ENCODE measurements around the gene TRPM6. TPM values are rescaled to one million over a fixed set of nuclear protein-coding genes. Genes with fewer than 3 reads are reported as not detected.

TRPM6 gene
- total and polyA plus RNA-seq, 4 experiments from 2014 or later, result not detected

- H3K9me3 ChIP-seq (ENCODE audit: control insufficient read depth in 1 of 2, low read length in 2 of 2), result no peaks in the 10 kb centered on the region
- H3K4me3 Mint-ChIP-seq, result no peak overlapping the region
- no peaks in the 10 kb centered on the region for H3K4me1 Mint-ChIP-seq
- CTCF ChIA-PET (ENCODE audit: partially characterized antibody), result no interaction called here
- H3K4me3 ChIP-seq (ENCODE audit: low read length in 2 of 2), result no peak overlapping the region
- no peaks in the 10 kb centered on the region for H3K36me3 Mint-ChIP-seq
- no peaks in the 10 kb centered on the region for H3K27me3 ChIP-seq (ENCODE audit: insufficient read depth, low read length)
- no peak overlapping the region for H3K27ac Mint-ChIP-seq
- peaks cover 5 to 12% of the 10 kb centered on the region in 2 donors for H3K27me3 Mint-ChIP-seq
- no peaks in the 10 kb centered on the region for H3K9me3 Mint-ChIP-seq
- no peaks in the 10 kb centered on the region for H3K4me1 ChIP-seq (ENCODE audit: insufficient read depth, low read length)
- DNase-seq, result no peak
- H3K27ac ChIP-seq (ENCODE audit: low read depth, low read length), result no peak overlapping the region
- POLR2A ChIA-PET (ENCODE audit: partially characterized antibody), result no interaction called here
- intact Hi-C loops (cut with micrococcal nuclease), result no loop called here
- H3K36me3 ChIP-seq (ENCODE audit: insufficient read depth, low read length), result no peaks in the 10 kb centered on the region
These were observed 122.2 kb downstream of the TRPM6 start for GRCh38 chr9:74765481-74765971.

GRCh38 chr9:74762950-74763349 lies 124.8 kb downstream of the TRPM6 start:
- POLR2A ChIA-PET (ENCODE audit: partially characterized antibody), result no interaction called here
- Mint-ChIP-seq H3K27ac (peak overlapping the region in 1 of 7 donors; percentile 68), H3K27me3 (peaks cover 3% of the 10 kb centered on the region in 2 donors), H3K4me3 (no peak overlapping the region), H3K9me3 (no peaks in the 10 kb centered on the region), H3K36me3 (no peaks in the 10 kb centered on the region), H3K4me1 (no peaks in the 10 kb centered on the region)
- Histone ChIP-seq H3K9me3 (ENCODE audit: control insufficient read depth in 1 of 2, low read length in 2 of 2) (no peaks in the 10 kb centered on the region), H3K4me1 (ENCODE audit: insufficient read depth, low read length) (no peaks in the 10 kb centered on the region), H3K27me3 (ENCODE audit: insufficient read depth, low read length) (no peaks in the 10 kb centered on the region), H3K36me3 (ENCODE audit: insufficient read depth, low read length) (no peaks in the 10 kb centered on the region), H3K27ac (ENCODE audit: low read depth, low read length) (no peak overlapping the region), H3K4me3 (ENCODE audit: low read length in 2 of 2) (no peak overlapping the region)
- DNase-seq, result no peak
- intact Hi-C loops (cut with micrococcal nuclease), result no loop called here
- CTCF ChIA-PET (ENCODE audit: partially characterized antibody), result interaction anchor here (2.1 kb wide), 1 partner anchor 10 kb away, joined by 8 read pairs; no protein-coding TSS in a partner anchor

DNA sequence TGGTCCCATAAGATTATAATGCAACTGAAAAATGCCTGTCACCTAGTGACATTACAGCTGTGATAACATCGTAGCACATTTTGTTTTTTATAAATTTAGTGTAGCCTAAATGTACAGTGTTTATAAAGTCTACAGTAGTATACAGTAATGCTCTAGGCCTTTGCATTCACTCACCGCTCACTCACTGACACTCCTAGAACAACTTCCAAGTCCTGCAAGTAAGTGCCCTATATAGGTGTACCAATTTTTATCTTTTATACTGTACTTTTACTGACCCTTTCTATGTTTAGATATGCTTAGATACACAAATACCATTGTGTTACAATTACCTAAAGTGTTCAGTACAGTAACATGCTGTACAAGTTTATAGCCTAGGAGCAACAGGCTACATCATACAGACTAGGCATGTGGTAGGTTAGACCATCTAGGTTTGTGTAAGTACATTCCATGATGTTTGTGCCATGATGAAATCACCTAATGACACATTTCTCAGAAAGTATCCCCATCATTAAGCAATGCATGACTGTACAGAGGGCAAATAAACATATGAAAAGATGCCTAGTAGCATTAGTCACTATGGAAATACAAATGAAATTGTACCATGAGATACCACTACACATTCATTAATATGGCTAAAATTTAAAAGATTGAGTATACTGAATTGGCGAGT lies 127.6 kb downstream of the TRPM6 start:
- no peaks in the 10 kb centered on the region for H3K36me3 Mint-ChIP-seq
- POLR2A ChIA-PET (ENCODE audit: partially characterized antibody), result no interaction called here
- H3K4me3 Mint-ChIP-seq, result no peak overlapping the region
- no peaks in the 10 kb centered on the region for H3K9me3 ChIP-seq (ENCODE audit: control insufficient read depth in 1 of 2, low read length in 2 of 2)
- CTCF ChIA-PET (ENCODE audit: partially characterized antibody), result no interaction called here
- intact Hi-C loops (cut with micrococcal nuclease), result no loop called here
- H3K27ac Mint-ChIP-seq, result no peak overlapping the region
- no peak overlapping the region for H3K4me3 ChIP-seq (ENCODE audit: low read length in 2 of 2)
- DNase-seq, result no peak
- peaks cover 3 to 4% of the 10 kb centered on the region in 2 donors for H3K27me3 Mint-ChIP-seq
- no peaks in the 10 kb centered on the region for H3K4me1 ChIP-seq (ENCODE audit: insufficient read depth, low read length)
- no peaks in the 10 kb centered on the region for H3K9me3 Mint-ChIP-seq
- H3K4me1 Mint-ChIP-seq, result no peaks in the 10 kb centered on the region
- H3K27me3 ChIP-seq (ENCODE audit: insufficient read depth, low read length), result no peaks in the 10 kb centered on the region
- no peak overlapping the region for H3K27ac ChIP-seq (ENCODE audit: low read depth, low read length)
- no peaks in the 10 kb centered on the region for H3K36me3 ChIP-seq (ENCODE audit: insufficient read depth, low read length)

GRCh38 chr9:74755999-74756398 lies 131.7 kb downstream of the TRPM6 start:
- H3K36me3 Mint-ChIP-seq, result no peaks in the 10 kb centered on the region
- no peak overlapping the region for H3K27ac Mint-ChIP-seq
- H3K4me1 Mint-ChIP-seq, result no peaks in the 10 kb centered on the region
- Histone ChIP-seq H3K4me1 (ENCODE audit: insufficient read depth, low read length) (no peaks in the 10 kb centered on the region), H3K4me3 (ENCODE audit: low read length in 2 of 2) (no peak overlapping the region), H3K9me3 (ENCODE audit: control insufficient read depth in 1 of 2, low read length in 2 of 2) (no peaks in the 10 kb centered on the region), H3K36me3 (ENCODE audit: insufficient read depth, low read length) (no peaks in the 10 kb centered on the region), H3K27ac (ENCODE audit: low read depth, low read length) (no peak overlapping the region), H3K27me3 (ENCODE audit: insufficient read depth, low read length) (no peaks in the 10 kb centered on the region)
- no peaks in the 10 kb centered on the region for H3K9me3 Mint-ChIP-seq
- DNase-seq, result no peak
- intact Hi-C loops (cut with micrococcal nuclease), result no loop called here
- CTCF ChIA-PET (ENCODE audit: partially characterized antibody), result interaction anchor here (2.4 kb wide), 1 partner anchor 19 kb away, joined by 13 read pairs; no protein-coding TSS in a partner anchor
- no peak overlapping the region for H3K4me3 Mint-ChIP-seq
- peaks cover 0 to 2% of the 10 kb centered on the region in 2 donors for H3K27me3 Mint-ChIP-seq
- POLR2A ChIA-PET (ENCODE audit: partially characterized antibody), result no interaction called here

GRCh38 chr9:74755355-74755754 lies 132.4 kb downstream of the TRPM6 start:
- Histone ChIP-seq H3K9me3 (ENCODE audit: control insufficient read depth in 1 of 2, low read length in 2 of 2) (no peaks in the 10 kb centered on the region), H3K36me3 (ENCODE audit: insufficient read depth, low read length) (no peaks in the 10 kb centered on the region), H3K4me3 (ENCODE audit: low read length in 2 of 2) (no peak overlapping the region), H3K27me3 (ENCODE audit: insufficient read depth, low read length) (no peaks in the 10 kb centered on the region), H3K27ac (ENCODE audit: low read depth, low read length) (no peak overlapping the region), H3K4me1 (ENCODE audit: insufficient read depth, low read length) (no peaks in the 10 kb centered on the region)
- H3K27ac Mint-ChIP-seq, result no peak overlapping the region
- CTCF ChIA-PET (ENCODE audit: partially characterized antibody), result no interaction called here
- POLR2A ChIA-PET (ENCODE audit: partially characterized antibody), result no interaction called here
- H3K36me3 Mint-ChIP-seq, result no peaks in the 10 kb centered on the region
- no peaks in the 10 kb centered on the region for H3K4me1 Mint-ChIP-seq
- no peak for DNase-seq
- no peaks in the 10 kb centered on the region for H3K9me3 Mint-ChIP-seq
- H3K4me3 Mint-ChIP-seq, result no peak overlapping the region
- H3K27me3 Mint-ChIP-seq, result peaks cover 0 to 2% of the 10 kb centered on the region in 2 donors
- intact Hi-C loops (cut with micrococcal nuclease), result no loop called here

GRCh38 chr9:74753650-74754049 lies 134.1 kb downstream of the TRPM6 start:
- H3K36me3 ChIP-seq (ENCODE audit: insufficient read depth, low read length), result no peaks in the 10 kb centered on the region
- Mint-ChIP-seq H3K4me3 (no peak overlapping the region), H3K36me3 (no peaks in the 10 kb centered on the region), H3K27me3 (peaks cover 0 to 2% of the 10 kb centered on the region in 2 donors), H3K9me3 (no peaks in the 10 kb centered on the region), H3K4me1 (no peaks in the 10 kb centered on the region), H3K27ac (no peak overlapping the region)
- DNase-seq, result no peak
- ChIA-PET POLR2A (ENCODE audit: partially characterized antibody) (no interaction called here), CTCF (ENCODE audit: partially characterized antibody) (interaction anchor here (0.7 to 1.3 kb wide), 3 partner anchors 11 to 1473 kb away, joined by 3 to 4 read pairs (median 3); no protein-coding TSS in a partner anchor)
- H3K4me1 ChIP-seq (ENCODE audit: insufficient read depth, low read length), result no peaks in the 10 kb centered on the region
- intact Hi-C loops (cut with micrococcal nuclease), result no loop called here
- H3K9me3 ChIP-seq (ENCODE audit: control insufficient read depth in 1 of 2, low read length in 2 of 2), result no peaks in the 10 kb centered on the region
- no peak overlapping the region for H3K4me3 ChIP-seq (ENCODE audit: low read length in 2 of 2)
- H3K27me3 ChIP-seq (ENCODE audit: insufficient read depth, low read length), result no peaks in the 10 kb centered on the region
- no peak overlapping the region for H3K27ac ChIP-seq (ENCODE audit: low read depth, low read length)

GRCh38 chr9:74748966-74749365 lies 138.8 kb downstream of the TRPM6 start:
- Mint-ChIP-seq H3K27ac (no peak overlapping the region), H3K4me1 (no peaks in the 10 kb centered on the region), H3K9me3 (peaks cover 0 to 4% (median 0%) of the 10 kb centered on the region in 8 donors), H3K36me3 (no peaks in the 10 kb centered on the region), H3K27me3 (peaks cover 7% of the 10 kb centered on the region in 2 donors), H3K4me3 (no peak overlapping the region)
- H3K9me3 ChIP-seq (ENCODE audit: control insufficient read depth in 1 of 2, low read length in 2 of 2), result no peaks in the 10 kb centered on the region
- intact Hi-C loops (cut with micrococcal nuclease), result no loop called here
- no peaks in the 10 kb centered on the region for H3K4me1 ChIP-seq (ENCODE audit: insufficient read depth, low read length)
- H3K27ac ChIP-seq (ENCODE audit: low read depth, low read length), result no peak overlapping the region
- CTCF ChIA-PET (ENCODE audit: partially characterized antibody), result interaction anchor here (1.6 kb wide), 1 partner anchor 27 kb away, joined by 7 read pairs; no protein-coding TSS in a partner anchor
- DNase-seq, result no peak
- H3K27me3 ChIP-seq (ENCODE audit: insufficient read depth, low read length), result no peaks in the 10 kb centered on the region
- H3K36me3 ChIP-seq (ENCODE audit: insufficient read depth, low read length), result no peaks in the 10 kb centered on the region
- POLR2A ChIA-PET (ENCODE audit: partially characterized antibody), result no interaction called here
- no peak overlapping the region for H3K4me3 ChIP-seq (ENCODE audit: low read length in 2 of 2)

Data from CD4-positive, alpha-beta memory T cell (primary cell).